HCT116 (cell line): ENCODE data around the gene MTA2. TPM values are rescaled to one million over a fixed set of nuclear protein-coding genes. Genes with fewer than 3 reads are reported as not detected.
A peak's percentile ranks its signal among the peaks of the same experiment; 100 is the strongest.
"Not testable (repeated sequence)": the region's sequence is repeated elsewhere in the genome, so short reads cannot be mapped to it uniquely, and the experiment has no call there.

Experiments
- ATAC-seq: fragments of 200-7000 bp; cut with Tn5 transposase; 2 replicates; pipeline ENCODE4 v1.9.1; 2020; ENCODE audit warnings: mild to moderate bottlenecking, moderate library complexity
- BruUV-seq: library from RNA; stranded (reverse); fragments of 400-500 nt; replicated peaks from 2 replicates; lab custom pipeline; 2021; lab: Mats Ljungman, UMichigan
- CTCF ChIA-PET: fragments of 300-600 bp; sonication (Branson Sonifier 250); formaldehyde crosslinking; loops from one replicate; lab custom pipeline; 2021; ENCODE audit warnings: antibody characterized with exemption; lab: Charles Lee
- POLR2A ChIA-PET: fragments of 300-600, 350-600 bp; sonication (Branson Sonifier 250); formaldehyde crosslinking; loops from one replicate; lab custom pipeline; 2021; ENCODE audit warnings: antibody characterized with exemption; lab: Charles Lee
- RAD21 ChIA-PET, 2 experiments: fragments of 300-600 bp; sonication (Branson Sonifier 250); formaldehyde crosslinking; loops; one replicate each; lab custom pipeline; 2023; ENCODE audit warnings: low total read pairs in 2 of 2; ENCODE audit not compliant: uncharacterized antibody in 2 of 2, unreplicated experiment in 2 of 2, low non-redundant PET in 1 of 2; lab: Charles Lee
- DNase-seq: peaks from one replicate; pipeline ENCODE4 v3.0.0-alpha.2; 2010; ENCODE audit warnings: low read depth, low spot score
- H2AFZ ChIP-seq: fragments of 200-600 bp; shearing (Covaris generic), sonication (generic); 2 replicates; pipeline ENCODE4 v1.6.1; 2017; ENCODE audit warnings: low read depth, mixed run types, mixed read lengths, antibody characterized with exemption, low read length; ENCODE audit not compliant: poor library complexity, severe bottlenecking
- H3K27ac ChIP-seq: 2 replicates; pipeline ENCODE4 v1.5.1; 2012; ENCODE audit warnings: low read depth, low read length
- H3K27me3 ChIP-seq: fragments of 200-600 bp; sonication (generic); 2 replicates; pipeline ENCODE4 v1.6.1; 2016; ENCODE audit warnings: mixed run types, low read length, mixed read lengths; ENCODE audit not compliant: insufficient read depth
- H3K36me3 ChIP-seq, 2 experiments: fragments of 200-500 bp in 1 of 2; fragments of 200-600 bp in 1 of 2; sonication (Bioruptor generic) in 1 of 2; sonication (generic) in 1 of 2; 2 replicates each; pipeline versions ENCODE4 v1.5.1 to v1.6.1; 2014 to 2016; ENCODE audit warnings: low read length in 2 of 2, inconsistent platforms in 1 of 2, mixed read lengths in 1 of 2, mixed run types in 1 of 2; ENCODE audit not compliant: insufficient read depth in 2 of 2, control insufficient read depth in 1 of 2
- H3K4me1 ChIP-seq, 2 experiments: fragments of 200-600 bp in 1 of 2; sonication (generic) in 1 of 2; 2 replicates each; pipeline versions ENCODE4 v1.5.1 to v1.6.1; 2012 to 2017; ENCODE audit warnings: low read length in 2 of 2, inconsistent platforms in 1 of 2, mild to moderate bottlenecking in 1 of 2, mixed read lengths in 1 of 2, mixed run types in 1 of 2, moderate library complexity in 1 of 2; ENCODE audit not compliant: insufficient read depth in 2 of 2, control insufficient read depth in 1 of 2
- H3K4me2 ChIP-seq: fragments of 200-600 bp; sonication (generic); 2 replicates; pipeline ENCODE4 v1.6.1; 2017; ENCODE audit warnings: mixed run types, low read length, mixed read lengths
- H3K4me3 ChIP-seq, 2 experiments: fragments of 200-600 bp in 1 of 2; sonication (generic) in 1 of 2; replicated peaks in 1 of 2; 2 replicates each; pipeline ENCODE4 v1.5.1; 2011 to 2016; ENCODE audit warnings: low read length in 2 of 2, control low read depth in 1 of 2, low read depth in 1 of 2, mild to moderate bottlenecking in 1 of 2, mixed read lengths in 1 of 2, mixed run types in 1 of 2
- H3K79me2 ChIP-seq: fragments of 200-600 bp; sonication (generic); 2 replicates; pipeline ENCODE4 v1.6.1; 2017; ENCODE audit warnings: mild to moderate bottlenecking, mixed run types, low read length, moderate library complexity, mixed read lengths; ENCODE audit not compliant: insufficient read depth
- H3K9ac ChIP-seq: fragments of 200-600 bp; sonication (generic); 2 replicates; pipeline ENCODE4 v1.6.1; 2016; ENCODE audit warnings: low read length, mixed read lengths
- H3K9me2 ChIP-seq: fragments of 200-600 bp; sonication (generic), shearing (Covaris generic); 2 replicates; pipeline ENCODE4 v1.6.1; 2017; ENCODE audit warnings: mixed run types, mild to moderate bottlenecking, moderate library complexity; ENCODE audit not compliant: insufficient read depth
- H3K9me3 ChIP-seq, 2 experiments: fragments of 200-500 bp in 1 of 2; fragments of 200-600 bp in 1 of 2; sonication (Bioruptor generic) in 1 of 2; sonication (generic) in 1 of 2; 2 replicates each; pipeline ENCODE4 v1.6.1; 2014 to 2017; ENCODE audit warnings: low read length in 2 of 2, mixed read lengths in 2 of 2, inconsistent platforms in 1 of 2, low read depth in 1 of 2, mild to moderate bottlenecking in 1 of 2, mixed run types in 1 of 2, moderate library complexity in 1 of 2; ENCODE audit not compliant: control insufficient read depth in 1 of 2, insufficient read depth in 1 of 2
- H4K20me1 ChIP-seq: fragments of 200-600 bp; sonication (generic), shearing (Covaris generic); 2 replicates; pipeline ENCODE4 v1.6.1; 2017; ENCODE audit warnings: mixed run types, mild to moderate bottlenecking, moderate library complexity; ENCODE audit not compliant: insufficient read depth
- CBX3 ChIP-seq: IDR thresholded peaks from 2 replicates; pipeline ENCODE4 v1.6.1; 2012; ENCODE audit warnings: low read depth
- CEBPB ChIP-seq: IDR thresholded peaks from 2 replicates; pipeline ENCODE4 v1.6.1; 2012; ENCODE audit warnings: low read depth
- POLR2A ChIP-seq: IDR thresholded peaks from 2 replicates; pipeline ENCODE4 v1.7.0; 2011; ENCODE audit warnings: borderline replicate concordance; ENCODE audit not compliant: insufficient read depth, insufficient read length; ENCODE audit errors: extremely low read depth
- intact Hi-C: fragments of 100-400 bp; cut with micrococcal nuclease; formaldehyde crosslinking; loops from 2 replicates; pipeline ENCODE4 v1.10.0; 2022
- total RNA-seq: library from RNA; stranded (reverse); gene quantifications from one replicate; pipeline ENCODE4 v1.2.1, GENCODE V29; 2021; ENCODE audit not compliant: unreplicated experiment
- TF ChIP-seq, protein P1 (sequence below): IDR thresholded peaks from 2 replicates; pipeline ENCODE4 v1.6.1; 2011; ENCODE audit warnings: mild to moderate bottlenecking, low read length, moderate library complexity; ENCODE audit not compliant: insufficient replicate concordance; ENCODE audit errors: extremely low read depth
- TF ChIP-seq, protein P2 (sequence below): IDR thresholded peaks from 2 replicates; pipeline ENCODE4 v1.6.1; 2012

The MTA2 gene
- total RNA-seq, 1 experiment from 2014 or later, result 98.9 TPM

DNA sequence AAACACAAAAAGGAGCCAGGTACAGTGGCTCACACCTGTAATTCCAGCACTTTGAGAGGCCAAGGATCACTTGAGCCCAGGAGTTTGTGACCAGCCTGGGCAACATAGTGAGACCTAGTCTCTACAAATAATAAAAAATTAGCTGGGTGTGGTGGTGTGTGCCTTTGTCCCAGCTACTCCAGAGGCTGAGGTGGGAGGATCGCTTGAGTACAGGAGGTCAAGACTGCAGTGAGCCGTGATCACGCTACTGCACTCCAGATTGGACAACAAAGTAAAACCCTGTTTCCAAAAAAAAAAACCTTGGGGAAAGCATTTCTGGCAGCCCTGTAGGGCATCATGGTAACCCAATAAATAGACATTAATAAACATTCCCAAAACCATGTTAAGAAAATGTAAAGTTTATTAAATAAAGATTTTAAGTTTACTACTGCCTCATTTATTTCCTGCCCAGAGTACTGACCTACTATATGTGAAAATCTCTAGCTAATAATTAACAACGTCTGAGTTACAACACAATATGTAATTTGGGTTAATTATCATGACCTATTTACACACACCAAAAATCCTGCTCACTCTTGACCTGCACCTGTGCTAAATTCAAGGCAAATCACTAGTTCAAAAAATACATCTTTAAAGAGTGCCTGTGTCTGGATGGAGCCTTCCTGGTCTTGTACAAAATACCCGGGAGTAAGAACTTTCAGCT is 36.4 kb downstream of the MTA2 start:
- ChIA-PET POLR2A (interaction anchor here (1.0 to 2.0 kb wide), 3 partner anchors 9 to 19 kb away, joined by 3 to 11 read pairs (median 4); partner anchors contain the start of genes AHNAK and EEF1G), CTCF (interaction anchor here (0.9 kb wide), 1 partner anchor 141 kb away, joined by 3 read pairs; no protein-coding TSS in a partner anchor), RAD21 (interaction anchor here in 1 of 2 experiments (1.4 kb wide), 1 partner anchor 140 kb away, joined by 3 read pairs; no protein-coding TSS in a partner anchor)
- DNase-seq (no peak), ATAC-seq (no peak)
- no peak overlapping the region for H3K4me2 ChIP-seq
- H4K20me1 ChIP-seq, result peaks cover 31% of the 10 kb centered on the region; the same call in 1 of the 2 replicates
- no peak overlapping the region for H3K4me3 ChIP-seq
- no peak overlapping the region for H2AFZ ChIP-seq
- no peaks in the 10 kb centered on the region for H3K9me3 ChIP-seq
- no peaks in the 10 kb centered on the region for H3K27me3 ChIP-seq
- peaks cover 33 to 65% of the 10 kb centered on the region in 2 experiments for H3K4me1 ChIP-seq
- H3K79me2 ChIP-seq, result peaks cover 97% of the 10 kb centered on the region
- no TSS peak for BruUV-seq
- H3K9ac ChIP-seq, result no peak overlapping the region
- no peaks in the 10 kb centered on the region for H3K9me2 ChIP-seq
- H3K27ac ChIP-seq, result no peak overlapping the region
- TF ChIP-seq CEBPB, result no peak
- TF ChIP-seq, protein P1, sequence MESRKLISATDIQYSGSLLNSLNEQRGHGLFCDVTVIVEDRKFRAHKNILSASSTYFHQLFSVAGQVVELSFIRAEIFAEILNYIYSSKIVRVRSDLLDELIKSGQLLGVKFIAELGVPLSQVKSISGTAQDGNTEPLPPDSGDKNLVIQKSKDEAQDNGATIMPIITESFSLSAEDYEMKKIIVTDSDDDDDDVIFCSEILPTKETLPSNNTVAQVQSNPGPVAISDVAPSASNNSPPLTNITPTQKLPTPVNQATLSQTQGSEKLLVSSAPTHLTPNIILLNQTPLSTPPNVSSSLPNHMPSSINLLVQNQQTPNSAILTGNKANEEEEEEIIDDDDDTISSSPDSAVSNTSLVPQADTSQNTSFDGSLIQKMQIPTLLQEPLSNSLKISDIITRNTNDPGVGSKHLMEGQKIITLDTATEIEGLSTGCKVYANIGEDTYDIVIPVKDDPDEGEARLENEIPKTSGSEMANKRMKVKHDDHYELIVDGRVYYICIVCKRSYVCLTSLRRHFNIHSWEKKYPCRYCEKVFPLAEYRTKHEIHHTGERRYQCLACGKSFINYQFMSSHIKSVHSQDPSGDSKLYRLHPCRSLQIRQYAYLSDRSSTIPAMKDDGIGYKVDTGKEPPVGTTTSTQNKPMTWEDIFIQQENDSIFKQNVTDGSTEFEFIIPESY, result no peak
- TF ChIP-seq POLR2A, result no peak
- TF ChIP-seq CBX3, result no peak
- TF ChIP-seq, protein P2, sequence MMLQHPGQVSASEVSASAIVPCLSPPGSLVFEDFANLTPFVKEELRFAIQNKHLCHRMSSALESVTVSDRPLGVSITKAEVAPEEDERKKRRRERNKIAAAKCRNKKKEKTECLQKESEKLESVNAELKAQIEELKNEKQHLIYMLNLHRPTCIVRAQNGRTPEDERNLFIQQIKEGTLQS, result no peak
- intact Hi-C loops, result no loop called here
- H3K36me3 ChIP-seq, result peaks cover 50 to 70% of the 10 kb centered on the region in 2 experiments

DNA sequence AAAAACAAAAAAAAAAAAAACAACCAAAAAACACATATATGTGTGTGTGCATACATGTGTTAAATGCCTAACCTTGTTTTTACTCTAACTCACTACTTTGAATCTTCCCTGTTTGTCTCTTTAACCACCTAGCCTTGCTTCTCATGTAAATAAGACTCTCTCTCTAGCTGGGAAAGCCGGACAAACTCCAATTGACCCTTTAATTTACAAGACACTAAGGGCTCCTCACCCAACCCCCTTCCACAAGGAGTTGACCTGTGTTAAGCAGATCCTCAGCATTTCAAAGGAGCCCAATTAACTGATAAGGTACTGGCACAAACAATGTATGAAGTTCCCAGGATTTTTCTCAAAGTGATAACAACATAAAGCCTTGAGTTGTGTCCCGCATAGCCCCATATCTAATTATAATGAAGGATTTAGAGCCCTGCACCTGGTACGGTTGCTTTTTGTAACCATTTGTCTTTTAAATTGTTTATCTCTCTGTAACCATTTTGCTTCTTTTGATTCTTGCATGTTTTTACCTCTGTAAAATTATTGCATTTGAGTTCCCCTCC is 39.9 kb downstream of the MTA2 start:
- not testable (repeated sequence) for ATAC-seq, BruUV-seq, H3K9me2 ChIP-seq, DNase-seq, H3K4me3 ChIP-seq, H3K27me3 ChIP-seq, H2AFZ ChIP-seq, H3K9me3 ChIP-seq
- Histone ChIP-seq H3K4me1 (peaks cover 68 to 91% of the 10 kb centered on the region in 2 experiments), H3K9ac (peak overlapping the region; percentile 37; the same call in 1 of the 2 replicates), H3K36me3 (peaks cover 39 to 60% of the 10 kb centered on the region in 2 experiments), H3K4me2 (peak overlapping the region; percentile 94; the same call in 1 of the 2 replicates), H3K79me2 (peaks cover 85% of the 10 kb centered on the region), H4K20me1 (peaks cover 11% of the 10 kb centered on the region; the same call in 1 of the 2 replicates), H3K27ac (peak overlapping the region; percentile 99)
- CTCF ChIA-PET, result interaction anchor here (1.0 to 5.8 kb wide), 7 partner anchors 9 to 225 kb away, joined by 4 to 93 read pairs (median 7); partner anchors contain the start of genes EEF1G and TUT1
- POLR2A ChIA-PET, result interaction anchor here (0.7 to 2.4 kb wide), 5 partner anchors 9 to 387 kb away, joined by 3 to 15 read pairs (median 8); no protein-coding TSS in a partner anchor
- intact Hi-C loops, result loop anchor here (5.0 kb wide), 1 partner anchor 179 kb away; no protein-coding TSS in a partner anchor
- RAD21 ChIA-PET, result interaction anchor here in 1 of 2 experiments (2.7 kb wide), 1 partner anchor 137 kb away, joined by 9 read pairs; no protein-coding TSS in a partner anchor
